ENCODE data around the gene PLCD3.

- no peak for TF ChIP-seq POLR2AphosphoS5 (IDR thresholded peaks at IDR 0.05; ENCODE audit: insufficient read depth in 1 of 2, low read depth in 1 of 2)
- no peak for TF ChIP-seq CTCF (IDR thresholded peaks at IDR 0.05)
- TF ChIP-seq POLR2A (IDR thresholded peaks at IDR 0.05) = no peak
Measured at GRCh38 chr17:45060382-45060796, 71.9 kb downstream of the PLCD3 start.
